Measurements from ENCODE around the gene MYOM1. TPM values are rescaled to one million over a fixed set of nuclear protein-coding genes. Genes with fewer than 3 reads are reported as not detected.

MYOM1 gene
- total and polyA plus RNA-seq, 10 donors: 1.2 to 6.2 (median 2.0) TPM

DNA sequence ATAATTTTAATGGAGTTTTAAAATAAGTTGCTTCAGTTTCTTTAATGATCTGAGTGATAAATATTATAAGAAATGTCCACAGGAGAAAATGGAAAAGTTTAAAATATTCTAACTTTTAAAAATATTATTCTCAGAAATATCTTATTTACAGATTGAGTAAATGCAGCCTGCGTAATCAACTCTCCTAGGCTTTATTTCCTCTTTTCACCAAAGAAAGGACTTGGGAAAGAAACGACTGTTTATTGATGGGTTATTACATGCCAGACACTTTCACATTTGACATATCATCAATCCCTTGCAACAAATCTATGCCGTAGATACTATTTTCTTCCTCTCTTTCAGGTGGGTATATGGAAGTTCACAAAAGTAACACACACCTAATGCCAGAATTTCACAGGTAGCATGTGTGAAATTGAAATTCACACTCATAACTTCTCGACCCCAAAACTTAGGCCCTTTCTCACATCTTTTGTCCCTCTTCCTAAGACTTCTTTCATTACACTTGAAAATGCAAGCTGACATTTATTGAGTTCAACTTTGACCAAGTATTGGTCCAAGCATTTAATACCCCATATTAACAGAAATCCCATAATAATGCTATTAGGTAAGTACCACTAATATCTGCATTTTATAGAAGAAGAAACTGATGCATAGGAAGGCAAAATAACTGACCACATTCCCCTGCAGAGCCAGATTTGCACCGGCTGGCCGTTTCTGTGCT is 49.2 kb downstream of the MYOM1 start:
- DNase-seq: no peak
- no peaks in the 10 kb centered on the region for H3K9me3 ChIP-seq
- intact Hi-C loops (cut with DNase I; ENCODE audit: low total_unique reads): loop anchor here (10.0 kb wide), 1 partner anchor 64 kb away; no protein-coding TSS in a partner anchor

DNA sequence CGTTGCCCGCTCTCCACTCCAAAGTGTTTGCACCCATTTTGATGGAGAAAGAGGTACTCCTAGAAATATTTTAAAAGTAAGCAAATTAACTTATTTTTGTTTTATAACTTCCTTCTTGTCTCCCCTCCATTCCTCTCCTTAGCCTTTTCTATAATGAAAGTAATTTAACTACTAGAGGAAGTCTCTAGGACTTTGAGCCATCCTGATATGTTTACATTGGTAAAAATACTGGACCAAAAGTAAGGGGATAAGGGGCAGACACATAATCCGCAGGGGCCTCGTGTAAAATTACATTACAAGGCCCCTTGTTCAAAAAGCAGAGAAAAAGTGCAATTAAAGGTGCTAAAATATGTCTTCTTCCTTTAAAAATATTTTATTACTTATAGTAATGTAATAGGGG is 55.4 kb downstream of the MYOM1 start:
- WGBS, 5 donors: 73 to 97% (median 81%) methylated on average over 4 of the region's 4 CpGs

More for the DNA sequence above, 49.2 kb downstream of the MYOM1 start:
- no peak overlapping the region for H3K4me3 ChIP-seq
- H3K27me3 ChIP-seq (replicated peaks in 1 of 7): no peaks in the 10 kb centered on the region
- no peak overlapping the region for H3K27ac ChIP-seq
- no peak for TF ChIP-seq POLR2A (IDR thresholded peaks at IDR 0.05)
- TF ChIP-seq, protein P1, sequence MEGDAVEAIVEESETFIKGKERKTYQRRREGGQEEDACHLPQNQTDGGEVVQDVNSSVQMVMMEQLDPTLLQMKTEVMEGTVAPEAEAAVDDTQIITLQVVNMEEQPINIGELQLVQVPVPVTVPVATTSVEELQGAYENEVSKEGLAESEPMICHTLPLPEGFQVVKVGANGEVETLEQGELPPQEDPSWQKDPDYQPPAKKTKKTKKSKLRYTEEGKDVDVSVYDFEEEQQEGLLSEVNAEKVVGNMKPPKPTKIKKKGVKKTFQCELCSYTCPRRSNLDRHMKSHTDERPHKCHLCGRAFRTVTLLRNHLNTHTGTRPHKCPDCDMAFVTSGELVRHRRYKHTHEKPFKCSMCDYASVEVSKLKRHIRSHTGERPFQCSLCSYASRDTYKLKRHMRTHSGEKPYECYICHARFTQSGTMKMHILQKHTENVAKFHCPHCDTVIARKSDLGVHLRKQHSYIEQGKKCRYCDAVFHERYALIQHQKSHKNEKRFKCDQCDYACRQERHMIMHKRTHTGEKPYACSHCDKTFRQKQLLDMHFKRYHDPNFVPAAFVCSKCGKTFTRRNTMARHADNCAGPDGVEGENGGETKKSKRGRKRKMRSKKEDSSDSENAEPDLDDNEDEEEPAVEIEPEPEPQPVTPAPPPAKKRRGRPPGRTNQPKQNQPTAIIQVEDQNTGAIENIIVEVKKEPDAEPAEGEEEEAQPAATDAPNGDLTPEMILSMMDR (IDR thresholded peaks at IDR 0.05 in 8 of 11, conservative IDR thresholded peaks at IDR 0.05 in 3 of 11): no peak
- TF ChIP-seq POLR2AphosphoS5 (IDR thresholded peaks at IDR 0.05): no peak
- H3K36me3 ChIP-seq: no peaks in the 10 kb centered on the region
- H3K4me1 ChIP-seq: peaks cover 0 to 18% (median 0%) of the 10 kb centered on the region in 6 donors
- 67 to 81% (median 75%) methylated on average over 6 of the region's 6 CpGs for WGBS, 5 donors

DNA sequence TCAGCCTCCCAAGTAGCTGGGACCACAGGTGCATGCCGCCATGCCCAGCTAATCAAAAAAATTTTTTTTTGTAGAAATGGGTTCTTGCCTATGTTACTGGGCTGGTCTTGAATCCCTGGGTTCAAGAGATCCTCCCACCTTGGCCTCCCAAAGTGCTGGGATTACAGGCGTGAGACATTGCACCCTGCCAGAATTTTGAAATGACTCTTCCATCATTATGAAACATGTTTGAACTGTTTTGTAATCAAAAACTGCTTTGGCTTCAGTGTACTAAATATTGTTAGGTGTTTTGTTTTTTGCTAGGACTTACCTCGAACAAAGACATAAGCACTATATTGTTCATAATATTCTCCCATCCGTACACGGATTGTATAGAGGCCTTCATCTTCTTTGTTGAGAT is 55.8 kb downstream of the MYOM1 start:
- intact Hi-C loops (cut with DNase I; ENCODE audit: low total_unique reads): no loop called here
- Histone ChIP-seq H3K36me3 (no peaks in the 10 kb centered on the region), H3K4me3 (no peak overlapping the region), H3K9me3 (no peaks in the 10 kb centered on the region), H3K27me3 (replicated peaks in 1 of 7) (no peaks in the 10 kb centered on the region), H3K27ac (no peak overlapping the region), H3K4me1 (no peaks in the 10 kb centered on the region)
- no peak for DNase-seq
- TF ChIP-seq POLR2A (IDR thresholded peaks at IDR 0.05): no peak
- TF ChIP-seq POLR2AphosphoS5 (IDR thresholded peaks at IDR 0.05): no peak
- TF ChIP-seq, protein P1 (IDR thresholded peaks at IDR 0.05 in 8 of 11, conservative IDR thresholded peaks at IDR 0.05 in 3 of 11): no peak
- WGBS, 5 donors: 67 to 84% (median 76%) methylated on average over 5 of the region's 5 CpGs

More for the DNA sequence above, 55.4 kb downstream of the MYOM1 start:
- H3K27me3 ChIP-seq (replicated peaks in 1 of 7): no peaks in the 10 kb centered on the region
- no peaks in the 10 kb centered on the region for H3K36me3 ChIP-seq
- H3K27ac ChIP-seq: no peak overlapping the region
- no peak for DNase-seq
- TF ChIP-seq, protein P1 (IDR thresholded peaks at IDR 0.05 in 8 of 11, conservative IDR thresholded peaks at IDR 0.05 in 3 of 11): no peak
- TF ChIP-seq POLR2AphosphoS5 (IDR thresholded peaks at IDR 0.05) (no peak), POLR2A (IDR thresholded peaks at IDR 0.05) (no peak)
- no peaks in the 10 kb centered on the region for H3K4me1 ChIP-seq
- H3K9me3 ChIP-seq: no peaks in the 10 kb centered on the region
- no peak overlapping the region for H3K4me3 ChIP-seq
- intact Hi-C loops (cut with DNase I; ENCODE audit: low total_unique reads): no loop called here

DNA sequence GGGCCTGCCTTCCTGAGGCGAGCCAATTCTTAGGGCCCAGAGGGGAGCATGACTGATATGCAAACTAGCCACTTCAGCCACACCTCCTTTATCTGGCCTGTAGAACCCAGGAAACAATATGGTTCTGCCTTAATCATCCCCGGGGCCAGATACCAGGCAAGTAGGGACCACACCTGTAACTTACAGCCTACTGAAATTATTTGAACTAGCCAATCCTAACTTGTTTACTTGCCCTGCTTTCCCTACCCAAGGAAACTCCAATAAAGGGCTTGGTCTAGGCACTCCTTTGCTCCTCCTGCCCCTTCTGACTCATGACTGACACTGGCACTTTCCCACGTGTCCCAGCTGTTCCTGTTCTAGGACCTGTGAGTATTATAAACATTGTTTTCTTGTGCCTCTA is 57.6 kb downstream of the MYOM1 start:
- Histone ChIP-seq H3K36me3 (no peaks in the 10 kb centered on the region), H3K27ac (no peak overlapping the region), H3K4me3 (no peak overlapping the region), H3K27me3 (replicated peaks in 1 of 7) (no peaks in the 10 kb centered on the region), H3K9me3 (no peaks in the 10 kb centered on the region), H3K4me1 (peaks cover 0 to 1% (median 0%) of the 10 kb centered on the region in 6 donors)
- intact Hi-C loops (cut with DNase I; ENCODE audit: low total_unique reads): no loop called here
- 83 to 94% (median 89%) methylated on average over 3 of the region's 3 CpGs for WGBS, 5 donors
- TF ChIP-seq POLR2A (IDR thresholded peaks at IDR 0.05): no peak
- no peak for DNase-seq

Data from spleen (tissue), 11 donors.